ENCODE data around the gene SERINC1. TPM values are rescaled to one million over a fixed set of nuclear protein-coding genes. Genes with fewer than 3 reads are reported as not detected.

SERINC1 gene
- total and polyA plus RNA-seq, 9 of the 15 experiments (the other 6 are each of a cell fraction or from before 2014, with no cell fraction given): 28.8 to 64.6 (median 39.7) TPM

GRCh38 chr6:122399348-122400120 is 72.1 kb downstream of the SERINC1 start, which contains the start of gene HSF2 (continued):
- TF ChIP-seq ATF2 (CRISPR knock-in tag; IDR thresholded peaks at IDR 0.05) (no peak), STAT5B (CRISPR knock-in tag; IDR thresholded peaks at IDR 0.05) (no peak), JUNB (CRISPR knock-in tag; conservative IDR thresholded peaks at IDR 0.05) (no peak), NEUROD1 (IDR thresholded peaks at IDR 0.05; ENCODE audit: borderline replicate concordance, low read depth, low read length, partially characterized antibody) (peak; percentile 67), DNMT1 (IDR thresholded peaks at IDR 0.05) (no peak), ZNF217 (CRISPR knock-in tag; IDR thresholded peaks at IDR 0.05) (no peak), STAT5A (IDR thresholded peaks at IDR 0.05; ENCODE audit: borderline replicate concordance, low read length) (no peak), NR1H2 (CRISPR knock-in tag; IDR thresholded peaks at IDR 0.05) (no peak), L3MBTL2 (IDR thresholded peaks at IDR 0.05) (no peak), HDAC6 (IDR thresholded peaks at IDR 0.05; ENCODE audit: low read depth, low read length) (no peak), KLF1 (tag; IDR thresholded peaks at IDR 0.05) (no peak), GABPB1 (CRISPR knock-in tag; IDR thresholded peaks at IDR 0.05) (no peak), SMARCA5 (IDR thresholded peaks at IDR 0.05) (no peak), ZBTB49 (CRISPR knock-in tag; IDR thresholded peaks at IDR 0.05; ENCODE audit: borderline replicate concordance) (no peak), ETV5 (CRISPR knock-in tag; IDR thresholded peaks at IDR 0.05; ENCODE audit: low read depth) (no peak), ZFP30 (CRISPR knock-in tag; IDR thresholded peaks at IDR 0.05; ENCODE audit: borderline replicate concordance) (no peak), TAF9B (IDR thresholded peaks at IDR 0.05; ENCODE audit: partially characterized antibody) (peak; percentile 55), SFPQ (IDR thresholded peaks at IDR 0.05; ENCODE audit: low read depth, low read length) (no peak), HBP1 (CRISPR knock-in tag; IDR thresholded peaks at IDR 0.05) (no peak), CC2D1A (IDR thresholded peaks at IDR 0.05) (peak; percentile 39; the same call in 1 of the 2 replicates), POLR2AphosphoS5 (IDR thresholded peaks at IDR 0.05; ENCODE audit: control insufficient read depth, insufficient read depth, low read depth, low read length) (peak; percentile 65), ZNF583 (CRISPR knock-in tag; IDR thresholded peaks at IDR 0.05) (no peak)
